Parathyroid adenoma (tissue), 2 donors: ENCODE measurements around the gene DLL4.

ENCODE experiments used
- H2AFZ ChIP-seq: fragments of 300-600 bp; sonication (generic); one replicate; pipeline ENCODE4 v1.7.0; 2017; ENCODE audit warnings: antibody characterized with exemption, mild to moderate bottlenecking
- H3K27ac ChIP-seq: fragments of 300-600 bp; sonication (generic); one replicate; pipeline ENCODE4 v1.7.0; 2017
- H3K27me3 ChIP-seq: fragments of 300-600 bp; sonication (generic); one replicate; pipeline ENCODE4 v1.7.0; 2017; ENCODE audit warnings: low read length; ENCODE audit not compliant: control insufficient read depth, insufficient read depth
- H3K36me3 ChIP-seq: fragments of 300-600 bp; sonication (generic); one replicate; pipeline ENCODE4 v1.7.0; 2017; ENCODE audit warnings: low read length; ENCODE audit not compliant: control insufficient read depth, insufficient read depth
- H3K4me1 ChIP-seq: fragments of 300-600 bp; sonication (generic); one replicate; pipeline ENCODE4 v1.7.0; 2017; ENCODE audit warnings: control low read depth
- H3K4me2 ChIP-seq: fragments of 300-600 bp; sonication (generic); one replicate; pipeline ENCODE4 v1.7.0; 2017; ENCODE audit warnings: low read length
- H3K4me3 ChIP-seq: fragments of 300-600 bp; sonication (generic); one replicate; pipeline ENCODE4 v1.7.0; 2017; ENCODE audit warnings: low read depth, low read length
- H3K79me2 ChIP-seq: fragments of 300-600 bp; sonication (generic); one replicate; pipeline ENCODE4 v1.7.0; 2017; ENCODE audit warnings: control low read depth
- H3K9ac ChIP-seq: fragments of 300-600 bp; sonication (generic); one replicate; pipeline ENCODE4 v1.7.0; 2017; ENCODE audit warnings: mild to moderate bottlenecking
- H3K9me3 ChIP-seq: fragments of 300-600 bp; sonication (generic); one replicate; pipeline ENCODE4 v1.7.0; 2017; ENCODE audit warnings: low read length; ENCODE audit not compliant: control insufficient read depth
- CTCF ChIP-seq: fragments of 300-600 bp; sonication (generic); IDR thresholded peaks from one replicate; pipeline ENCODE4 v1.7.0; 2017; ENCODE audit warnings: antibody characterized with exemption, mild to moderate bottlenecking
- donor health status: primary hyperparathyroidism.

The DLL4 gene

DNA sequence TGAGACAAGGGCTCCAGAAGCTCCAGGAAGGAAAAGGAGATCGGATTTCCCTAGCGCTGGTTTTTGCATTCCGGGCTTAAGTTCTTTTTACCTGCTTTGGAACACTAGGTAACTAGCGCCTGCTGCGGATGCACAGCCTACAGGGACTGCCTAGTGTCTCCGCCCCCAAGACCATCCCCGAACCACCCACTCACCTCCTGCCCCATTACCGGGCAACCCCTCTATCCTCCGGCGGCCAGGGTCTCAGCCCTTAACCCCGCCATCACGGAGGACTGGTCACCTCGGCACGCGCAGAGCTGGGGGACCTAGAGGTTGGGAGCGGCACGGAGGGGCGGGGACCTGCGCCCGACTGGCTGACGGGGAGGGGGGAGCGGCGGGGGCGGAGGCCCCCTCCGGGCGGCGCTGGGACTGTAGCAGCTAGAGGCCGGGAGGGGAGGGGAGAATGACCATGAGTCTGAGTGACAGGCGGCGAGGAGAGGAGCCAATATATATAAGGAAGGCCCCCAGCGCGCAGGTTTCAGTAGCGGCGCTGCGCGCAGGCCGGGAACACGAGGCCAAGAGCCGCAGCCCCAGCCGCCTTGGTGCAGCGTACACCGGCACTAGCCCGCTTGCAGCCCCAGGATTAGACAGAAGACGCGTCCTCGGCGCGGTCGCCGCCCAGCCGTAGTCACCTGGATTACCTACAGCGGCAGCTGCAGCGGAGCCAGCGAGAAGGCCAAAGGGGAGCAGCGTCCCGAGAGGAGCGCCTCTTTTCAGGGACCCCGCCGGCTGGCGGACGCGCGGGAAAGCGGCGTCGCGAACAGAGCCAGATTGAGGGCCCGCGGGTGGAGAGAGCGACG is at the start of gene DLL4:
DLL4 (plus strand) TSS at position 520 of the 839 bp plus-strand sequence. CDS start 329 bp downstream, outside the sequence.
- Histone ChIP-seq H2AFZ (peak within 1 kb of the TSS; percentile 62), H3K9ac (no peak within 1 kb of the TSS), H3K4me2 (peak within 1 kb of the TSS; percentile 81), H3K4me1 (peaks cover 2% of the 10 kb centered on the region), H3K9me3 (no peaks in the 10 kb centered on the region), H3K27me3 (peaks cover 5% of the 10 kb centered on the region), H3K4me3 (peak within 1 kb of the TSS; percentile 38), H3K27ac (no peak within 1 kb of the TSS), H3K79me2 (no peaks in the 10 kb centered on the region), H3K36me3 (no peaks in the 10 kb centered on the region)
- no peak for TF ChIP-seq CTCF

DNA sequence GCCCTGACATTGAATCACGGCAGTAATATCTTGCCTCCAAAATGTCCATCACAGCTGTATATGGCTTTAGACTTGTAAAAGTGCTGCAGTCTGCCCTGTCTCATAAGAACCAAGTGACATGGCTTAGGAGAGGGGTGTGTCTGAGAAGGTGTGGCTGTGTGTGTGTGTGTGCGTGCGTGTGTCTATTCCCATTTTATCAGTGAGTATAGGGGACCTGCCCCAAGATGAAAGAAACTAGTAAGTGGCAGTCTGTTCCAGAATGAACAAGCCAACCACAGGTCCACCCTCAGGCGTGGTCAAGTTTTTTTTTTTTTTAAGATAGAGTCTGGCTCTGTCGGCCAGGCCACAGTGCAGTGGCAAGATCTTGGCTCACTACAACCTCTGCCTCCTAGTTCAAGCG is 49.5 kb upstream of the DLL4 start:
- H2AFZ ChIP-seq: no peak overlapping the region
- no peaks in the 10 kb centered on the region for H3K36me3 ChIP-seq
- no peaks in the 10 kb centered on the region for H3K4me1 ChIP-seq
- TF ChIP-seq CTCF: no peak
- no peaks in the 10 kb centered on the region for H3K9me3 ChIP-seq
- no peaks in the 10 kb centered on the region for H3K79me2 ChIP-seq
- H3K27ac ChIP-seq: no peak overlapping the region
- no peak overlapping the region for H3K4me2 ChIP-seq
- no peak overlapping the region for H3K9ac ChIP-seq
- H3K27me3 ChIP-seq: no peaks in the 10 kb centered on the region
- no peak overlapping the region for H3K4me3 ChIP-seq

DNA sequence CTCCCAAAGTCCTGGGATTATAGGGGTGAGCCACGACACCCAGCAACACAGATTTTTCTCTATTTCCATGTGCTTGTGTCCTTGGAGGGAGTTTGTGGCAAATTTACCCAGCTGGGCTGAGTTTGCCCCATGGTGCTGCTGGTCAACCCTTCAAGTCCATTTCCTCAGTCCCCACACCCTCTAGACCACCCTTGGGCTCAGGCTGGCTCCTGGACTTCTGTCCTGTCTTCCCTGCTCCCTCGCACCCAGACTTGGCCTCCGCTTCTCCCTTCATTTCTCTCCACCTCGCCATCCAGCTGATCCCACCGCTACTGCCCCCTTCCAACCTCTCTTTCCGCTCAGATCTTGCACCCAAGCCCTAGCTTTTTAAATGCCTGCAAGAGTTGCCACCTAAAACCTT is 47.8 kb upstream of the DLL4 start:
- Histone ChIP-seq H3K27me3 (no peaks in the 10 kb centered on the region), H3K4me1 (no peaks in the 10 kb centered on the region), H3K79me2 (no peaks in the 10 kb centered on the region), H3K36me3 (no peaks in the 10 kb centered on the region), H3K9ac (no peak overlapping the region), H3K27ac (no peak overlapping the region), H3K4me2 (no peak overlapping the region), H3K9me3 (no peaks in the 10 kb centered on the region), H2AFZ (no peak overlapping the region), H3K4me3 (no peak overlapping the region)
- TF ChIP-seq CTCF: no peak

DNA sequence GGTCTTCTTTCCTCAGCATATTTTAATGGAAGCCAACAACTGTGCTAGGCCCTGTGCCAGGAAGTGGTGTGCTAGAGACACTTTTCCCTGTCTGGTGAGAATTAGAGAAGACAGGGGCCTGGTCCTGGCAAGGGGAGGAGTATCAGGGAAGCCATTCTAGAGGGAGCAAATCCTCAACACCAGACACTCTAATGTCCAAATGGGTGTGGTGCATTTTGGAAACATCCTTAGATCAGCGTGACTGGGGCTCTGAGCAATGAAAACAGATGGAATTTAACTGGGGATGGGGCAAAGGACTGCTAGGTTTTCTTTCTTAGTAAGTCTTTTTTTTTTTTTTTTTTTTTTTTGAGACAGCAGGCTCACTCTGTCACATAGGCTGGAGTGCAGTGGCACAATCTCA is 42.6 kb upstream of the DLL4 start:
- peaks cover under 1% of the 10 kb centered on the region for H3K4me1 ChIP-seq
- no peaks in the 10 kb centered on the region for H3K27me3 ChIP-seq
- H3K9me3 ChIP-seq: no peaks in the 10 kb centered on the region
- no peak overlapping the region for H3K27ac ChIP-seq
- no peak overlapping the region for H2AFZ ChIP-seq
- no peak overlapping the region for H3K4me3 ChIP-seq
- H3K36me3 ChIP-seq: no peaks in the 10 kb centered on the region
- no peak overlapping the region for H3K9ac ChIP-seq
- H3K79me2 ChIP-seq: no peaks in the 10 kb centered on the region
- no peak for TF ChIP-seq CTCF
- H3K4me2 ChIP-seq: no peak overlapping the region

GRCh38 chr15:40889112-40889511 is 40.0 kb upstream of the DLL4 start:
- no peak for TF ChIP-seq CTCF
- Histone ChIP-seq H3K4me1 (peaks cover 5% of the 10 kb centered on the region), H3K27ac (no peak overlapping the region), H3K27me3 (no peaks in the 10 kb centered on the region), H3K9me3 (no peaks in the 10 kb centered on the region), H2AFZ (no peak overlapping the region), H3K36me3 (no peaks in the 10 kb centered on the region), H3K9ac (no peak overlapping the region), H3K79me2 (no peaks in the 10 kb centered on the region), H3K4me3 (no peak overlapping the region), H3K4me2 (no peak overlapping the region)
